GM21529 (cell line): ENCODE results near the gene PTPN13.

Experiments used
- ATAC-seq: cut with Tn5 transposase; IDR thresholded peaks from one replicate; pipeline ENCODE4 v1.9.1; 2021; ENCODE audit not compliant: unreplicated experiment

PTPN13 gene

GRCh38 chr4:86848732-86849619, 254.9 kb downstream of the PTPN13 start, which contains the start of gene SLC10A6:
SLC10A6 (minus strand) TSS chr4:86849384; CDS start chr4:86849115, 269 bp downstream.
- no peak for ATAC-seq

GRCh38 chr4:86853209-86853608, 259.1 kb downstream of the PTPN13 start:
- no peak for ATAC-seq

GRCh38 chr4:86855572-86855971, 261.5 kb downstream of the PTPN13 start:
- no peak for ATAC-seq

- ATAC-seq = no peak
Observed at GRCh38 chr4:86856896-86857295, 262.8 kb downstream of the PTPN13 start.

- no peak for ATAC-seq
Observed at GRCh38 chr4:86857341-86858052, 263.4 kb downstream of the PTPN13 start.
